ENCODE results near the gene TANGO2.

GRCh38 chr22:20031732-20032406, 11.0 kb downstream of the TANGO2 start:
- TF ChIP-seq POLR2A (IDR thresholded peaks at IDR 0.05; ENCODE audit: low read depth, low read length) (no peak), POLR2AphosphoS5 (IDR thresholded peaks at IDR 0.05; ENCODE audit: low read depth, low read length) (no peak), TAF1 (IDR thresholded peaks at IDR 0.05; ENCODE audit: low read depth, low read length) (no peak), SPI1 (IDR thresholded peaks at IDR 0.05; ENCODE audit: low read depth, low read length) (no peak), PAX5 (IDR thresholded peaks at IDR 0.05; ENCODE audit: insufficient read depth, low read length, severe bottlenecking) (no peak)
